HG03139 (cell line): ENCODE data around the gene B4GALNT4.
"Not testable (repeated sequence)": the region's sequence is repeated elsewhere in the genome, so short reads cannot be mapped to it uniquely, and the experiment has no call there.

Experiments
- ATAC-seq: cut with Tn5 transposase; IDR thresholded peaks from one replicate; pipeline ENCODE4 v1.9.1; 2021; ENCODE audit not compliant: unreplicated experiment

The B4GALNT4 gene

DNA sequence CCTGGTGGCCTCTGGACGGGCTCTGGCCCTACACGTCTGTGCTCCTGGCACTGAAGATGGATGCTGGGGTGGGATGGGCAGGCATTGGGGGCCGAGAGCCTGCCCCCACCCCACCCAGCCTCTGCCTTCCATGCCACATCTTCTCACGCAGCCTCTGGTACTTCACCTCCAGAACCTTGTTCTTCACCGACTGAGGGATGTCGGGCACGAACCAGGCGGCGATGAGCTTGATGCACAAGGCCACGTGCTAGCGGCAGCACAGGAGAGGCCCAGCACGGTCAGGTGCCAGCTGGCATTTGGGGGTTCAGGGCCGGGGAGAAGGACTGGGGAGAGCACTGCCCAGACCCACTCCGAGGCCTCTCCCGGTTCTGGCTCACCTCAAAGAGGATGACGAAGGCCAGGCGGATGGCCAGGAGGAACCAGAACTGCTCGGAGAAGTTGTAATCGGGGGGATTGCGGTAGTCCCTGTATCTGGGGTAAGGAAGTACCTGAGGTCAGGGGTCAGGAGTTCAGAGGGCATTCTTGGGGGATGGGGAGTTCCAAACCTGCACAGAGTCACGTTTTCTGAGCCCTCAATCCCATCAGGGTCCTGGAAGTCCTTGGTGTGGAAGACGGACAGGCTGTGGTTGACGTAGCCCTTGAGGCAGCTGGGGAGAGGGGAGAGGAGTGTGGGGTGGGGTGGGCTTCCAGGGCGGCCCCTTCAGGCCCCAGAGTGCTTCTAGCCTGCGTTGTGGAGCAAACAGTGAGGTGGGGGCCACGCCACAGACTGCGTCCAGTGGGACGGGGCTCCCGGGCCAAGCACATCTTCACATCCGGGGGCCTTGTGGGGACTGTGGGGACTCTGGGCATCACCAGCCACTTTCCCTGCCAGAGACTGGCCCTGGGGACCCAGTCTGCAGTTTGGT, 49.3 kb downstream of the B4GALNT4 start:
- ATAC-seq = no peak

DNA sequence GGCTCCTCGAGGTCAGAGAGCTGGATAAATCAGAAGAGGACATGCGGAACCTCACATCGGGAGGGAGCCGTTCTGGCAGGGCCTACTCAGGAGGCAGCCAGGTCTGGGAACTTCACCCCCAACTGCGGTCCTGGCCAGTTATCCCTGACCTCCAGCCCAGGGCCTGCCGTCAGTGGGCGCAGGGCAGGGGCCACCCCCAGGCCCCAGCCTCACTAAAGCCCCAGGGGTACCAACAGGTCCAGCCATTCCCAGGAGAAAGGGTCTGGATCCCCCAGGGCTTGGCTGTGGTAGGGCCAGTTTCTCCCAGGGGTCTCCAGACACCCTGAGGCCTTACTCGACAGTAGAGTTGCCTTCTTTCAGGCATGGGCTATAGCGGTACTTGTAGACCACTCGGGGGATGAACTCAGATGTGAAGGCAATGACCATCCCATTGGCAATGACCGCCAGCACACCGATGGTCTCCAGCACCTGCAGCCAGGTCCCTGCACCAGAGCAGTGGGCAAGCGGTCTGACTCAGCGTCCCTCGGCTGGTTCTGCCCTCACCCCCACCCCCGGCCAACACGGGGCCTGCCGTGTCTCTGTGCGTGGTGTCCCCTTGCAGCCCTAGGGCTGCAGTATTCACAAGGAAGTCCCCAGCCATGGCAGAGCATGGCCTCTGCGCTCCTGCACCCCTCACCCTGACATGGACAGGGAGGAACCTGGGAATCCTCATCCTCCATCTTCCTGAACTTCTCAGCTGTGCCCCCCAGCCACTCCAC, 50.1 kb downstream of the B4GALNT4 start:
- no peak for ATAC-seq

DNA sequence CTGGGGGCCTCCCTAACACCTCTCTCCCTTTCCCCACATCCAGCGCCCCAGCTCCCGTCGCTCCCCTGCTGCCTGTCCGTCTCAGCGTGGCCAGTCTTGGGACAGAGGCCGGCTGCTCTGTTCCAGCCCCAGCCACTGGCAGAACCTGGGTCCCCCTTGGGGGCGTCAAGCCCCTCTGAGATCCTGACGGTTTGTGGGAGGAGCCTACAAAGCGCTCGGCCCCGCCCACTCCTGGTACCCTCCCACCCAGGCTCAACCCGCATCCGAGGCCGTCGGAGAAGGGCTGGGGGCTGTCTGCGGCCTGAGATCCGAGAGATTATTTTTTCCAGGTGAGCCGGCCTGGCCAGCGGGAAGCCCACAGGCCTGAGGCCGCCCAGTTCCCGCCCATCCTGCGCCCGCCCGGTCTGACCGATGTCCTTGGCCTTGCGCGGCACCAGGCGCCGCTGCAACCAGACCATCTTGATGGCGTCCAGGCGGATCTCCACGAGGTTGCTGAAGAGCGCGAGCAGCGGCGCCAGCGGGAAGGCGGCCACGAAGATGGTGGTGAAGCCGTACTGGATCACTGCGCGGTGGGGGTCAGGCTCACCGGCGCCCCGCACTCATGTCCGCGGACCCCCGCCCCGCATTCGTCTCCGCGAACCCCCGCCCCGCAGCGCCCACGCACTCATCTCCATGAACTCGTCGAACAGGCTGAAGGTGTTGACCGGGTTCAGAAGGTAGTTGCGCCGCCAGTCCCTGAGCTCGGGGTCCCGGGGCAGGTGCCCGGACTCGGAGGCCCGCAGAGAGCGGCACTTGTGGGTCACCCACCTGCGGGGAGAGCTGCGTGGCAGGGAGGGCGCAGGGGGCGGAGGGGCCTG, 51.0 kb downstream of the B4GALNT4 start:
- no peak for ATAC-seq

DNA sequence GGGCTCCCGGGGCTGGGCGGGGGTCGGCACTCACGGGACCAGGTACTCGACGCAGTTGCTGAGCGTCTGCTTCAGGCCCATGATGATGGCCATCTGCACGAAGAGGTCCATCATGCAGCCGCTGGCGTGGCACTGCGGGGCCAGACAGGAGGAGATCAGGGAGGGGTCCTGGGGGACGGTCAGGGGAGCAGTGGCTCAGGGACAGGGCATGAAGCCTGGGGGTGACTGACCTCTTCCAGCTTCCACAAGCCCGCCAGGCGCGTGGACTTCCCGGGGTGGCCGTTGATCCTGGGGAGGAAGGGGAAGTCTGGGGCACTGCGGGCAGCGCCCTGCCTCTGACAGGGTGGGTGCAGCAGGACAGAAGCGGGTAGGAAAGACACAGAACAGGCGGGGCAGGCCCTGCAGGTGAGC, 51.6 kb downstream of the B4GALNT4 start:
- no peak for ATAC-seq

DNA sequence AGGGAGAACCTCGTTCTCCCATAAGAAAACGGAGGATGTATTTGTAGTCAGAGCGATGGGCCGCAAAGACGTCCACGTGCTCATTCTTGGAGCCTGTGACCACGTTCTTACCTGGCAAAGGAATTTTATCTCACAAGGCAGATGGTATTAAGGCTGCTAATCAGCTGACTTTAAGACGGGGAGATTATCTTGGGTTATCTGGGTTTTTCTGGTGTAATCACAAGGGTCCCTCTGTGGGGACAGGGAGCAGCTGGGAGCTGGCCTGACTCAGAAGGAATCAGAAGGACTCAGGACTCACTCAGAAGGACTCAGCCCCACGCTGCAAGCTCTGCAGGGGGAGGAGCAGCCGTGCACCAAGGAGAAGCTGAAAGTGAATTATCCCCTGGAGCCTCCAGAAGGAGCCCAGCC, 53.0 kb downstream of the B4GALNT4 start:
- no peak for ATAC-seq

DNA sequence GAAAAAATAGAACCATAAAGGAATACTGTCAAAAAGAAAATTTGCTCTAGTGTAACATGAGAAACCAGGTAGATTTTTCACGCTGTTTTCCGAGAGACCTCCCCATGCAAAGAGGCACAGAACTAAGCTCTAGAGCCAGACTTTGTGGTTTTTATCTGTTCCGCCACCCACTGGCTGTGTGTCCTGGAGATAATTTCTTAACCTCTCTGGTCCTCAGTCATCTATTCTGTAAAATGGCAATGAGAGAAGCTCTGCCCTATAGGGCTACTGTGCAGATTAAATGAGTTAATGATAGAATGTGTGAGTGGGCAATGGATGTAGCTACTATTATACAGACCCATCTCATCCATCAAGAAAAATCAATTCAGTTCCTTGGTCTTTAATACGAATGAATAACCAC, 54.9 kb downstream of the B4GALNT4 start:
- ATAC-seq = no peak

GRCh38 chr11:424766-425165, 55.5 kb downstream of the B4GALNT4 start:
- not testable (repeated sequence) for ATAC-seq

- no peak for ATAC-seq
Measured at GRCh38 chr11:425301-425700, 56.0 kb downstream of the B4GALNT4 start.

DNA sequence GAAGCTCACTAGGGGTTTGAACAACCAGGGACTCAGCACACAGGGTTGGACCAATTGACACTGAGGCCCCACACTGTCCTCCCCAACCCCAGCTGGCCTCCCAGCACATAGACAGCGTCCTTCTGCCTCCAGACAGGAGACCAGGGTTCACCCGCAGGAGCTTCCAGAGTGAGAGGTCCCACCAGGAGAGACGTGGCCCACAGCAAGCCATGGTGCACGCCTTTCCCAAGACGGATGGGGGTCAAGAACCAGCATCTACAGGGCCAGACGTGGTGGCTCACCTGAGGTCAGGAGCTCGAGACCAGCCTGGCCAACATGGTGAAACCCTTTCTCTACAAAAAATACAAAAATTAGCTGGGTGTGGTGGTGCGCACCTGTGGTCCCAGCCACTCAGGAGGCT, 57.6 kb downstream of the B4GALNT4 start:
- ATAC-seq = no peak

- ATAC-seq = no peak
Measured at GRCh38 chr11:428295-428694, 59.0 kb downstream of the B4GALNT4 start.

DNA sequence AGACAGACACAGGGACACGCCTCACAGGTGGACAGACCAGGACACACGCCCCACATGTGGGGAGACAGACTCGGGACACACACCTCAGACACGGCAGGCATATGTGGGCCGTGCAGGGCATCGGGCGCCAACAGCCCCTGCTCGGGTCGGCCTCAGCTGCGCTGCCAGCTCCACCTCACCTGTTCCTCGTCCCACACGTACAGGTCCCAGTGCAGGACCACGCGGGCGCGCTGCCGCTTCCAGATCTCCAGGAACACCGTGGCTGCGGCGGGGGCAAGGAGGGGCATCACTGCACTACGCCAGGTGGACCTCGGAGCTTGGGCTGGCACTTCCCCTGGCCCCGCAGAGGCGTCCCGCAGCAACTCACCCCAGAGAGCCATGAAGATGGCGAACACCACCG, 60.1 kb downstream of the B4GALNT4 start:
- ATAC-seq = no peak

- ATAC-seq = no peak
Measured at GRCh38 chr11:429931-430456, 60.7 kb downstream of the B4GALNT4 start.
